OCI-LY3 (cell line): ENCODE results near the gene ATG9B.

Experiments used
- EZH2phosphoT487 ChIP-seq: fragments of 200-600 bp; shearing (Covaris generic); IDR thresholded peaks from 2 replicates; pipeline ENCODE4 v1.6.1; 2018; ENCODE audit warnings: antibody characterized with exemption, mixed run types, low read depth
- TF ChIP-seq, protein P1 (sequence below): fragments of 200-600, 300-600 bp; sonication (generic); IDR thresholded peaks from 2 replicates; pipeline ENCODE4 v1.5.1; 2014; ENCODE audit warnings: antibody characterized with exemption, low read length, low read depth

DNA sequence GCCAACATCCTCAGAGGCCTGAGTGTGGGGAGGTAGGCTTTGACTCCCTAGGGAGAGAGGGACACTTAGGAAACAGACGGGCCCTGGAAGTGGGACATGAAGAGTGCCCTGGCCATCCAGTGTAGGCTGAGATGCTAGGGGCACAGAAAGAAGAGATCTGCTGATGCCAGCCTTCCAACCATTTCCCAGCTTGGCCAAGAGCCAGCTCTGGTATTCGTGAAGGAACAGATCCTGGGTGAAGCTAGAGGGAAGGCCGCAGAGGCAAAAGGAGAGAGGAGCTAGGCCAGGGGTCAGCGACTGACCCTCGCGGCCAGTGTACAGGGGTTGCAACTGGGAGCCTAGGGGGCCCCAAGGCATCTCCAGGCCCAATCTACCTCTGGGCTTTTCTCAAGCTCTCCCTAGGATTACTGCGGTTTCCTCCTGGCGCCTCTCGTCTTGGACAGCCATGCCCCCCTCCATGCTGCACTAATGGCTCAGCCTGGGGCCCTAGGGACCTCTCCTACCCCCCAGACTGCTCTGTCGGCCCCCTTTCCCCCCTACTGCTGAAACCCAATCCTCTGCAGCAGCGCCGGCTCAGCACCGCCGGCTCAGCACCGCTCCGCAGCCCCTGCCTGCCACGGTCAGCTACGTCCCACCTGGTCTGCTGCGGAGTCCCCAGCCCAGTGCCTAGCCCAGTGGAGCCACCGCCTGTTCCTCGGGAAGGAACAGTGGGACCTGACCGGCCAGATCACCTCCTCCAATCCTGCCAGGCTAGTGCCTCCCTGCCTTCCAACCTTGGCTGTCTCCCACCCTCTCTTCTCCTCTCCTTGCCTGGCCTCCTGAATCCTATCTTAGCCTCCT lies 23.9 kb upstream of the ATG9B start, which contains the start of gene ASIC3:
- TF ChIP-seq, protein P1, sequence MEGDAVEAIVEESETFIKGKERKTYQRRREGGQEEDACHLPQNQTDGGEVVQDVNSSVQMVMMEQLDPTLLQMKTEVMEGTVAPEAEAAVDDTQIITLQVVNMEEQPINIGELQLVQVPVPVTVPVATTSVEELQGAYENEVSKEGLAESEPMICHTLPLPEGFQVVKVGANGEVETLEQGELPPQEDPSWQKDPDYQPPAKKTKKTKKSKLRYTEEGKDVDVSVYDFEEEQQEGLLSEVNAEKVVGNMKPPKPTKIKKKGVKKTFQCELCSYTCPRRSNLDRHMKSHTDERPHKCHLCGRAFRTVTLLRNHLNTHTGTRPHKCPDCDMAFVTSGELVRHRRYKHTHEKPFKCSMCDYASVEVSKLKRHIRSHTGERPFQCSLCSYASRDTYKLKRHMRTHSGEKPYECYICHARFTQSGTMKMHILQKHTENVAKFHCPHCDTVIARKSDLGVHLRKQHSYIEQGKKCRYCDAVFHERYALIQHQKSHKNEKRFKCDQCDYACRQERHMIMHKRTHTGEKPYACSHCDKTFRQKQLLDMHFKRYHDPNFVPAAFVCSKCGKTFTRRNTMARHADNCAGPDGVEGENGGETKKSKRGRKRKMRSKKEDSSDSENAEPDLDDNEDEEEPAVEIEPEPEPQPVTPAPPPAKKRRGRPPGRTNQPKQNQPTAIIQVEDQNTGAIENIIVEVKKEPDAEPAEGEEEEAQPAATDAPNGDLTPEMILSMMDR, result no peak
- TF ChIP-seq EZH2phosphoT487, result no peak
